K562 (cell line): ENCODE measurements around the gene RBBP7.

ENCODE experiments used
- BCLAF1 ChIP-seq, 2 experiments: fragments of 450-650 bp in 1 of 2; IDR thresholded peaks; 2 replicates each; pipeline ENCODE4 v1.6.1; 2011 to 2017; ENCODE audit warnings: low read depth in 2 of 2, antibody characterized with exemption in 1 of 2, borderline replicate concordance in 1 of 2, low read length in 1 of 2, mild to moderate bottlenecking in 1 of 2, mixed read lengths in 1 of 2; ENCODE audit not compliant: control insufficient read depth in 1 of 2
- CHD2 ChIP-seq: IDR thresholded peaks from 2 replicates; pipeline ENCODE4 v1.6.1; 2011; ENCODE audit warnings: low read depth, low read length
- CREM ChIP-seq: IDR thresholded peaks from 2 replicates; pipeline ENCODE4 v1.6.1; 2014; ENCODE audit warnings: antibody characterized with exemption, low read depth
- NR3C1 ChIP-seq: sonication (generic); formaldehyde crosslinking; IDR thresholded peaks from 2 replicates; pipeline ENCODE4 v1.8.1; 2022; ENCODE audit warnings: missing genetic modification reagents
- SIN3A ChIP-seq, 2 experiments: fragments of 150-350 bp in 1 of 2; IDR thresholded peaks; 2 replicates each; pipeline ENCODE4 v1.6.1; 2011 to 2016; ENCODE audit warnings: borderline replicate concordance in 2 of 2, low read depth in 2 of 2, low read length in 2 of 2, mild to moderate bottlenecking in 2 of 2, moderate library complexity in 2 of 2; ENCODE audit not compliant: control insufficient read depth in 1 of 2
- YY1 ChIP-seq, 3 experiments: IDR thresholded peaks; 2 replicates each; pipeline ENCODE4 v1.6.1; 2011; ENCODE audit warnings: low read length in 2 of 3, mild to moderate bottlenecking in 2 of 3, moderate library complexity in 2 of 3, borderline replicate concordance in 1 of 3, control low read depth in 1 of 3, low read depth in 1 of 3; ENCODE audit not compliant: insufficient read depth in 3 of 3, insufficient replicate concordance in 2 of 3, control insufficient read depth in 1 of 3, insufficient read length in 1 of 3; ENCODE audit errors: extremely low read depth in 1 of 3
- TF ChIP-seq, protein P1 (sequence below): fragments of 450-650 bp; formaldehyde crosslinking; IDR thresholded peaks from 2 replicates; pipeline ENCODE4 v1.4.0; 2022; ENCODE audit warnings: missing genetic modification characterization
- TF ChIP-seq, protein P2 (sequence below): fragments of 250-450 bp; sonication (Bioruptor Pico); IDR thresholded peaks from 2 replicates; pipeline ENCODE4 v1.8.0; 2021; ENCODE audit warnings: borderline replicate concordance, mild to moderate bottlenecking, moderate library complexity; ENCODE audit not compliant: poor library complexity, severe bottlenecking

GRCh38 chrX:16882702-16883486 is 12.7 kb upstream of the RBBP7 start:
- TF ChIP-seq YY1 (IDR thresholded peaks at IDR 0.05; ENCODE audit: borderline replicate concordance in 1 of 3, control insufficient read depth in 1 of 3, extremely low read depth in 1 of 3, insufficient read depth in 3 of 3, insufficient read length in 1 of 3, insufficient replicate concordance in 2 of 3, low read depth in 1 of 3, low read length in 2 of 3) (no peak), NR3C1 (CRISPR knock-in tag) (no peak), SIN3A (IDR thresholded peaks at IDR 0.05; ENCODE audit: borderline replicate concordance in 2 of 2, control insufficient read depth in 1 of 2, low read depth in 2 of 2, low read length in 2 of 2) (no peak), CHD2 (no peak), CREM (peak; percentile 81), BCLAF1 (IDR thresholded peaks at IDR 0.05; ENCODE audit: borderline replicate concordance in 1 of 2, control insufficient read depth in 1 of 2, low read depth in 2 of 2, low read length in 1 of 2) (no peak)
- TF ChIP-seq, protein P1, sequence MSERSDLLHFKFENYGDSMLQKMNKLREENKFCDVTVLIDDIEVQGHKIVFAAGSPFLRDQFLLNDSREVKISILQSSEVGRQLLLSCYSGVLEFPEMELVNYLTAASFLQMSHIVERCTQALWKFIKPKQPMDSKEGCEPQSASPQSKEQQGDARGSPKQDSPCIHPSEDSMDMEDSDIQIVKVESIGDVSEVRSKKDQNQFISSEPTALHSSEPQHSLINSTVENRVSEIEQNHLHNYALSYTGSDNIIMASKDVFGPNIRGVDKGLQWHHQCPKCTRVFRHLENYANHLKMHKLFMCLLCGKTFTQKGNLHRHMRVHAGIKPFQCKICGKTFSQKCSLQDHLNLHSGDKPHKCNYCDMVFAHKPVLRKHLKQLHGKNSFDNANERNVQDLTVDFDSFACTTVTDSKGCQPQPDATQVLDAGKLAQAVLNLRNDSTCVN (CRISPR knock-in tag) = no peak
- TF ChIP-seq, protein P2, sequence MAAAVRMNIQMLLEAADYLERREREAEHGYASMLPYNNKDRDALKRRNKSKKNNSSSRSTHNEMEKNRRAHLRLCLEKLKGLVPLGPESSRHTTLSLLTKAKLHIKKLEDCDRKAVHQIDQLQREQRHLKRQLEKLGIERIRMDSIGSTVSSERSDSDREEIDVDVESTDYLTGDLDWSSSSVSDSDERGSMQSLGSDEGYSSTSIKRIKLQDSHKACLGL (CRISPR knock-in tag) = no peak
